Right lobe of liver (tissue), 4 donors: ENCODE results near the gene SMS.

Source experiments
- POLR2A ChIP-seq: fragments of 450-650 bp; IDR thresholded peaks from one replicate; pipeline ENCODE4 v1.6.1; 2017; ENCODE audit warnings: antibody characterized with exemption, mild to moderate bottlenecking
- TF ChIP-seq, protein P1 (sequence below), 4 donors: fragments of 200-600 bp in 3 of 4; fragments of 450-650 bp in 1 of 4; IDR thresholded peaks; one replicate each; pipeline versions ENCODE4 v1.5.1 to v1.8.0; 2016 to 2022; ENCODE audit warnings: antibody characterized with exemption in 4 of 4, mild to moderate bottlenecking in 2 of 4
- donor health status: DM: no; HTN: no; CAD: no.
- donor health status: DM: no; HTN: no; CAD: no.
- donor health status: DM: no; HTN: yes; CAD: no.

GRCh38 chrX:21982311-21982710 lies 41.8 kb downstream of the SMS start:
- TF ChIP-seq, protein P1, sequence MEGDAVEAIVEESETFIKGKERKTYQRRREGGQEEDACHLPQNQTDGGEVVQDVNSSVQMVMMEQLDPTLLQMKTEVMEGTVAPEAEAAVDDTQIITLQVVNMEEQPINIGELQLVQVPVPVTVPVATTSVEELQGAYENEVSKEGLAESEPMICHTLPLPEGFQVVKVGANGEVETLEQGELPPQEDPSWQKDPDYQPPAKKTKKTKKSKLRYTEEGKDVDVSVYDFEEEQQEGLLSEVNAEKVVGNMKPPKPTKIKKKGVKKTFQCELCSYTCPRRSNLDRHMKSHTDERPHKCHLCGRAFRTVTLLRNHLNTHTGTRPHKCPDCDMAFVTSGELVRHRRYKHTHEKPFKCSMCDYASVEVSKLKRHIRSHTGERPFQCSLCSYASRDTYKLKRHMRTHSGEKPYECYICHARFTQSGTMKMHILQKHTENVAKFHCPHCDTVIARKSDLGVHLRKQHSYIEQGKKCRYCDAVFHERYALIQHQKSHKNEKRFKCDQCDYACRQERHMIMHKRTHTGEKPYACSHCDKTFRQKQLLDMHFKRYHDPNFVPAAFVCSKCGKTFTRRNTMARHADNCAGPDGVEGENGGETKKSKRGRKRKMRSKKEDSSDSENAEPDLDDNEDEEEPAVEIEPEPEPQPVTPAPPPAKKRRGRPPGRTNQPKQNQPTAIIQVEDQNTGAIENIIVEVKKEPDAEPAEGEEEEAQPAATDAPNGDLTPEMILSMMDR (IDR thresholded peaks at IDR 0.05) = no peak
- no peak for TF ChIP-seq POLR2A
